ENCODE data around the gene ATP8A2.

- TF ChIP-seq CTCF (IDR thresholded peaks at IDR 0.05), result no peak
- no peak for TF ChIP-seq POLR2A (IDR thresholded peaks at IDR 0.05)
- TF ChIP-seq POLR2AphosphoS5 (IDR thresholded peaks at IDR 0.05), result no peak
These were observed 690.2 kb downstream of the ATP8A2 start for GRCh38 chr13:26061947-26062346.
